ENCODE measurements around the gene RPP40.
"Not testable (repeated sequence)": the region's sequence is repeated elsewhere in the genome, so short reads cannot be mapped to it uniquely, and the experiment has no call there.

- not testable (repeated sequence) for TF ChIP-seq CTCF (IDR thresholded peaks at IDR 0.05; ENCODE audit: poor library complexity, severe bottlenecking); POLR2AphosphoS5 (IDR thresholded peaks at IDR 0.05); MXI1 (conservative IDR thresholded peaks at IDR 0.05; ENCODE audit: poor library complexity, severe bottlenecking); REST (IDR thresholded peaks at IDR 0.05; ENCODE audit: borderline replicate concordance); EZH2 (IDR thresholded peaks at IDR 0.05; ENCODE audit: borderline replicate concordance, insufficient read depth, low read length, poor library complexity, severe bottlenecking); EP300 (conservative IDR thresholded peaks at IDR 0.05; ENCODE audit: poor library complexity, severe bottlenecking); SMC3 (conservative IDR thresholded peaks at IDR 0.05; ENCODE audit: poor library complexity); RAD21 (conservative IDR thresholded peaks at IDR 0.05); TAF1 (IDR thresholded peaks at IDR 0.05; ENCODE audit: low read depth)
These were observed 29.5 kb upstream of the RPP40 start for GRCh38 chr6:5033214-5033904.
